Ishikawa (cell line): ENCODE measurements around the gene ACSS2.

Experiments used
- CEBPB ChIP-seq: IDR thresholded peaks from 2 replicates; pipeline ENCODE4 v1.6.1; 2012
- CREB1 ChIP-seq: IDR thresholded peaks from 2 replicates; pipeline ENCODE4 v1.6.1; 2012; ENCODE audit warnings: low read depth
- EGR1 ChIP-seq: IDR thresholded peaks from 2 replicates; pipeline ENCODE4 v1.6.1; 2012
- EP300 ChIP-seq: IDR thresholded peaks from 2 replicates; pipeline ENCODE4 v1.6.1; 2012; ENCODE audit warnings: borderline replicate concordance
- FOXM1 ChIP-seq: IDR thresholded peaks from 2 replicates; pipeline ENCODE4 v1.6.1; 2012; ENCODE audit warnings: low read depth, borderline replicate concordance
- MAX ChIP-seq: IDR thresholded peaks from 2 replicates; pipeline ENCODE4 v1.6.1; 2012
- NFIC ChIP-seq: IDR thresholded peaks from 2 replicates; pipeline ENCODE4 v1.6.1; 2012
- RAD21 ChIP-seq: IDR thresholded peaks from 2 replicates; pipeline ENCODE4 v1.6.1; 2012; ENCODE audit warnings: low read depth
- TAF1 ChIP-seq: IDR thresholded peaks from 2 replicates; pipeline ENCODE4 v1.6.1; 2012; ENCODE audit warnings: low read depth, mild to moderate bottlenecking
- TCF12 ChIP-seq: IDR thresholded peaks from 2 replicates; pipeline ENCODE4 v1.6.1; 2012; ENCODE audit warnings: low read depth
- TEAD4 ChIP-seq: IDR thresholded peaks from 2 replicates; pipeline ENCODE4 v1.6.1; 2012
- YY1 ChIP-seq: IDR thresholded peaks from 2 replicates; pipeline ENCODE4 v1.6.1; 2012; ENCODE audit warnings: low read depth
- TF ChIP-seq, protein P1 (sequence below): IDR thresholded peaks from 2 replicates; pipeline ENCODE4 v1.6.1; 2012; ENCODE audit warnings: low read depth, mild to moderate bottlenecking
- TF ChIP-seq, protein P2 (sequence below): IDR thresholded peaks from 2 replicates; pipeline ENCODE4 v1.6.1; 2012

ACSS2 gene

GRCh38 chr20:34976286-34976685 lies 99.9 kb downstream of the ACSS2 start:
- no peak for TF ChIP-seq CREB1
- no peak for TF ChIP-seq YY1
- TF ChIP-seq EGR1, result no peak
- TF ChIP-seq NFIC, result no peak
- no peak for TF ChIP-seq CEBPB
- no peak for TF ChIP-seq MAX
- no peak for TF ChIP-seq TAF1
- no peak for TF ChIP-seq EP300
- no peak for TF ChIP-seq TEAD4
- TF ChIP-seq TCF12, result no peak
- TF ChIP-seq RAD21, result no peak
- TF ChIP-seq, protein P1, sequence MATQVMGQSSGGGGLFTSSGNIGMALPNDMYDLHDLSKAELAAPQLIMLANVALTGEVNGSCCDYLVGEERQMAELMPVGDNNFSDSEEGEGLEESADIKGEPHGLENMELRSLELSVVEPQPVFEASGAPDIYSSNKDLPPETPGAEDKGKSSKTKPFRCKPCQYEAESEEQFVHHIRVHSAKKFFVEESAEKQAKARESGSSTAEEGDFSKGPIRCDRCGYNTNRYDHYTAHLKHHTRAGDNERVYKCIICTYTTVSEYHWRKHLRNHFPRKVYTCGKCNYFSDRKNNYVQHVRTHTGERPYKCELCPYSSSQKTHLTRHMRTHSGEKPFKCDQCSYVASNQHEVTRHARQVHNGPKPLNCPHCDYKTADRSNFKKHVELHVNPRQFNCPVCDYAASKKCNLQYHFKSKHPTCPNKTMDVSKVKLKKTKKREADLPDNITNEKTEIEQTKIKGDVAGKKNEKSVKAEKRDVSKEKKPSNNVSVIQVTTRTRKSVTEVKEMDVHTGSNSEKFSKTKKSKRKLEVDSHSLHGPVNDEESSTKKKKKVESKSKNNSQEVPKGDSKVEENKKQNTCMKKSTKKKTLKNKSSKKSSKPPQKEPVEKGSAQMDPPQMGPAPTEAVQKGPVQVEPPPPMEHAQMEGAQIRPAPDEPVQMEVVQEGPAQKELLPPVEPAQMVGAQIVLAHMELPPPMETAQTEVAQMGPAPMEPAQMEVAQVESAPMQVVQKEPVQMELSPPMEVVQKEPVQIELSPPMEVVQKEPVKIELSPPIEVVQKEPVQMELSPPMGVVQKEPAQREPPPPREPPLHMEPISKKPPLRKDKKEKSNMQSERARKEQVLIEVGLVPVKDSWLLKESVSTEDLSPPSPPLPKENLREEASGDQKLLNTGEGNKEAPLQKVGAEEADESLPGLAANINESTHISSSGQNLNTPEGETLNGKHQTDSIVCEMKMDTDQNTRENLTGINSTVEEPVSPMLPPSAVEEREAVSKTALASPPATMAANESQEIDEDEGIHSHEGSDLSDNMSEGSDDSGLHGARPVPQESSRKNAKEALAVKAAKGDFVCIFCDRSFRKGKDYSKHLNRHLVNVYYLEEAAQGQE, result no peak
- TF ChIP-seq, protein P2, sequence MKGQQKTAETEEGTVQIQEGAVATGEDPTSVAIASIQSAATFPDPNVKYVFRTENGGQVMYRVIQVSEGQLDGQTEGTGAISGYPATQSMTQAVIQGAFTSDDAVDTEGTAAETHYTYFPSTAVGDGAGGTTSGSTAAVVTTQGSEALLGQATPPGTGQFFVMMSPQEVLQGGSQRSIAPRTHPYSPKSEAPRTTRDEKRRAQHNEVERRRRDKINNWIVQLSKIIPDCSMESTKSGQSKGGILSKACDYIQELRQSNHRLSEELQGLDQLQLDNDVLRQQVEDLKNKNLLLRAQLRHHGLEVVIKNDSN, result no peak
- TF ChIP-seq FOXM1, result no peak
